ENCODE results near the gene PYY. TPM values are rescaled to one million over a fixed set of nuclear protein-coding genes. Genes with fewer than 3 reads are reported as not detected.
"Not testable (repeated sequence)": the region's sequence is repeated elsewhere in the genome, so short reads cannot be mapped to it uniquely, and the experiment has no call there.

Gene PYY
- total RNA-seq: not detected
- not detected for polyA plus RNA-seq
- total RNA-seq: 0 to 0.37 (median 0) reads per million in 6 experiments

GRCh38 chr17:43953746-43954145 is at the start of gene PYY:
Gene PYY, minus strand, starts transcription at chr17:43953940. Its CDS starts 457 bp downstream, at chr17:43953483.
- Mint-ChIP-seq H3K36me3 (no peaks in the 10 kb centered on the region), H3K9me3 (no peaks in the 10 kb centered on the region), H3K27ac (peak within 1 kb of the TSS in 1 of 10 donors; percentile 25), H3K4me1 (peaks cover 2 to 10% (median 4%) of the 10 kb centered on the region in 4 donors), H3K27me3 (peaks cover 19 to 65% (median 40%) of the 10 kb centered on the region in 5 donors), H3K4me3 (peak within 1 kb of the TSS in 6 of 10 donors; percentile 20 to 50 (median 28))
- DNase-seq (no peak), ATAC-seq (no peak)
- POLR2A ChIA-PET: no interaction called here

DNA sequence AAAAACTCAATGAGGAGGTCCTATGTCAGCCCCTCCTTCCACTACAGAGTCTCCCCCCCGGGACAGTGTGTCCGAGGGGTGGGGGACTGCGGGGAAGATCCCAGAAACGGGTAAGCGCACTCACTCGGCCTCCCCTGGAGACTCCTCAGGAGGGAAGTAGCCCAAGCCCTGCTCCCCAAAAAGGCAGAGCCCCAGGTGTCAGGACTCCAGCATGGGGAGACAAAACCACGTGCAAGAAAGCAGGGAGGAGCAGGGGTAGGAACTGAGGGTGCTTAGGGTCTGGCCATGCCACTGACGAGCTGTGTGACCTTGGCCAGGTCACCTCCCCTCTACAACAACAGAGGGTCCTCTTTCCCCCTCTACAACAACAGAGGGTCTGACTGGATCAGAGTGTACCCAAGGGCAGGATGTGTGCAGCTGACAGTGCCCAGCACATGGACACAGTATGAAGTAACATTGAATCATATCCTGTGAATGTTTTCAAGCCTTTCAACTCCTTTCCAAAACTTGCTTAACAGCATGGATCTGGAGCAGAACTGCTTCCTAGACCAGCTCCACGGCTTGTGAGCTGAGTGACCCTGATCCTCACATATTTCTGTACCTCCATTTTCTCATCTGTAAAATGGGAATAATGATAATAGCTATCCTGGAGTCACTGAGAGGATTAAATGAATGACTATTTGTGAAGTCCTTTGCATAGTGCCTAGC is 48.6 kb upstream of the PYY start:
- Mint-ChIP-seq H3K36me3 (no peaks in the 10 kb centered on the region), H3K4me3 (peak overlapping the region in 1 of 10 donors; percentile 19), H3K27me3 (peaks cover 2 to 10% (median 8%) of the 10 kb centered on the region in 5 donors), H3K9me3 (no peaks in the 10 kb centered on the region), H3K4me1 (peaks cover 6 to 19% (median 14%) of the 10 kb centered on the region in 4 donors), H3K27ac (peak overlapping the region in 1 of 10 donors; percentile 17)
- POLR2A ChIA-PET: interaction anchor here (1.4 kb wide), 1 partner anchor 24 kb away, joined by 3 read pairs; no protein-coding TSS in a partner anchor
- DNase-seq (no peak), ATAC-seq (no peak)

- no peak overlapping the region for H3K4me3 Mint-ChIP-seq
- peaks cover 4 to 14% (median 8%) of the 10 kb centered on the region in 4 donors for H3K4me1 Mint-ChIP-seq
- POLR2A ChIA-PET: interaction anchor here (1.4 kb wide), 1 partner anchor 25 kb away, joined by 3 read pairs; no protein-coding TSS in a partner anchor
These were observed 47.8 kb upstream of the PYY start for GRCh38 chr17:44001461-44001920.

GRCh38 chr17:44000871-44001460 is 47.2 kb upstream of the PYY start:
- Mint-ChIP-seq H3K4me1 (peaks cover under 1 to 9% (median 3%) of the 10 kb centered on the region in 4 donors), H3K36me3 (no peaks in the 10 kb centered on the region), H3K27me3 (peaks cover 2 to 13% (median 9%) of the 10 kb centered on the region in 5 donors), H3K9me3 (no peaks in the 10 kb centered on the region), H3K4me3 (no peak overlapping the region), H3K27ac (no peak overlapping the region)
- no peak for ATAC-seq
- POLR2A ChIA-PET: interaction anchor here (0.7 kb wide), 1 partner anchor 74 kb away, joined by 6 read pairs; no protein-coding TSS in a partner anchor
- DNase-seq: no peak

More at GRCh38 chr17:44001461-44001920, 47.8 kb upstream of the PYY start:
- Mint-ChIP-seq H3K9me3 (no peaks in the 10 kb centered on the region), H3K27me3 (peaks cover 2 to 11% (median 8%) of the 10 kb centered on the region in 5 donors), H3K27ac (peak overlapping the region in 1 of 10 donors; percentile 45), H3K36me3 (no peaks in the 10 kb centered on the region)
- DNase-seq (no peak), ATAC-seq (no peak)

GRCh38 chr17:44000141-44000860 is 46.6 kb upstream of the PYY start:
- H3K9me3 Mint-ChIP-seq: no peaks in the 10 kb centered on the region
- H3K4me3 Mint-ChIP-seq: no peak overlapping the region
- POLR2A ChIA-PET: interaction anchor here (0.5 to 0.7 kb wide), 2 partner anchors 74 to 746 kb away, joined by 6 to 7 read pairs; no protein-coding TSS in a partner anchor
- DNase-seq (no peak), ATAC-seq (no peak)
- H3K27ac Mint-ChIP-seq: peak overlapping the region in 1 of 10 donors; percentile 42
- peaks cover 3 to 18% (median 9%) of the 10 kb centered on the region in 5 donors for H3K27me3 Mint-ChIP-seq
- H3K36me3 Mint-ChIP-seq: no peaks in the 10 kb centered on the region
- H3K4me1 Mint-ChIP-seq: peaks cover 0 to 6% (median under 1%) of the 10 kb centered on the region in 4 donors

GRCh38 chr17:43999024-43999423 is 45.3 kb upstream of the PYY start:
- POLR2A ChIA-PET: no interaction called here
- H3K4me1 Mint-ChIP-seq: peaks cover 0 to 3% (median 2%) of the 10 kb centered on the region in 4 donors
- ATAC-seq (no peak), DNase-seq (no peak)
- H3K27me3 Mint-ChIP-seq: peaks cover 6 to 28% (median 13%) of the 10 kb centered on the region in 5 donors
- H3K27ac Mint-ChIP-seq: no peak overlapping the region
- H3K4me3 Mint-ChIP-seq: no peak overlapping the region
- no peaks in the 10 kb centered on the region for H3K9me3 Mint-ChIP-seq
- no peaks in the 10 kb centered on the region for H3K36me3 Mint-ChIP-seq

DNA sequence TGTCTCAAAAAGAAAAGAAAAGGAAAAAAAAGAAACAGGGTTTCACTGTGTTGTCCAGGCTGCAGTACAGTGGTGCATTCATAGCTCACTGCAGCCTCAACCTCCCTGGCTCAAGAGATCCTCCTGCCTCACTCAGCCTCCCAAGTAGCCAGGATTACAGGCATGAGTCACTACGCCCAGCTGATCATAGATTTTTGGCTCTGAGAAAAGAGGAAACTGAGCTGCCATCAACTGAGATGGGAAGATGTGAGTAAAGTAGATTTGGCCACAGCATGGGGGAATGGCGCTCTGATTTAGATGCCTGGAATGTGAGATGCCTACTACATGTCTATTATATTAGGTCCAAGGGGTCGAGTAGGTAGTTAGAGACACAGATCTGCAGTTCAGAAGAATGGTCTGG is 44.8 kb upstream of the PYY start:
- POLR2A ChIA-PET: no interaction called here

DNA sequence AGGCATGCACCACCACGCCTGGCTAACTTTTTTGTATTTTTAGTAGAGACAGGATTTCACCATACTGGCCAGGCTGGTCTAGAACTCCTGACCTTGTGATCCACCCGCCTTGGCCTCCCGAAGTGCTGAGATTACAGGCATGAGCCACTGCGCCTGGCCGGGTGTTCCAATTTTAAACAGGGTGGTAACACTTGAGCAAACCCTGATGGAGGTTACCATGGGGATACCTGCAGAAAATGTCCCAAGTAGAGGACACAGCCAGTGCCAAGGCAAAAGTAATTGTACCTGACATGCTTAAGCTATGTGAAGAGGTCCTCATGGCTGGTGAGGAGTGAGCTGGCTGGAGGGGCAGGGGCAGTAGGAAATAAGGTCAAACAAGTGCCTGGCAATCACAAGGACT is 43.4 kb upstream of the PYY start:
- H3K4me1 Mint-ChIP-seq, POLR2A ChIA-PET, DNase-seq, H3K36me3 Mint-ChIP-seq, H3K9me3 Mint-ChIP-seq, ATAC-seq, H3K27ac Mint-ChIP-seq, H3K4me3 Mint-ChIP-seq: not testable (repeated sequence)
- H3K27me3 Mint-ChIP-seq: peaks cover 6 to 29% (median 15%) of the 10 kb centered on the region in 5 donors

More for the DNA sequence above, 44.8 kb upstream of the PYY start:
- DNase-seq: no peak
- peaks cover 0 to 2% (median 2%) of the 10 kb centered on the region in 4 donors for H3K4me1 Mint-ChIP-seq
- H3K36me3 Mint-ChIP-seq: no peaks in the 10 kb centered on the region
- no peak overlapping the region for H3K27ac Mint-ChIP-seq
- peaks cover 6 to 29% (median 13%) of the 10 kb centered on the region in 5 donors for H3K27me3 Mint-ChIP-seq
- no peak for ATAC-seq
- no peaks in the 10 kb centered on the region for H3K9me3 Mint-ChIP-seq
- H3K4me3 Mint-ChIP-seq: no peak overlapping the region

DNA sequence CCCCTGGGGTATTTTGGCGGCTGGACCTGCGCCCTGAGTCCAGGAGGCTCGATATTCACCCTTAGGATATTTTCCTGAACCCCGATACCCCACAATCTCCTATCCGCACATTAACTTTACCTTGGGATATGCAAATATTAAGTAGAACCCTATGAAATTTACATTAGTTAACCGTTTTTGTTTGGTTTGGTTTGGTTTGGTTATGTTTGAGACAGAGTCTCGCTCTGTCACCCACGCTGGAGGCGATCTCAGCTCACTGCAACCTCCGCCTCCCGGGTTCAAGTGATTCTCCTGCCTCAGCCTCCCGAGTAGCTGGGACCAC is 41.4 kb upstream of the PYY start:
- H3K4me3 Mint-ChIP-seq: peak overlapping the region in 1 of 10 donors; percentile 52
- no peak for DNase-seq
- H3K4me1 Mint-ChIP-seq: peaks cover 0 to 2% (median 2%) of the 10 kb centered on the region in 4 donors
- peaks cover 6 to 29% (median 15%) of the 10 kb centered on the region in 5 donors for H3K27me3 Mint-ChIP-seq
- no peaks in the 10 kb centered on the region for H3K9me3 Mint-ChIP-seq
- no peak for ATAC-seq
- H3K36me3 Mint-ChIP-seq: no peaks in the 10 kb centered on the region
- H3K27ac Mint-ChIP-seq: peak overlapping the region in 1 of 10 donors; percentile 24
- POLR2A ChIA-PET: no interaction called here

- Mint-ChIP-seq H3K9me3 (no peaks in the 10 kb centered on the region), H3K4me3 (peak overlapping the region in 5 of 10 donors; percentile 14 to 62 (median 26)), H3K36me3 (no peaks in the 10 kb centered on the region), H3K27ac (no peak overlapping the region), H3K4me1 (peaks cover 0 to 2% (median 2%) of the 10 kb centered on the region in 4 donors), H3K27me3 (peaks cover 6 to 30% (median 15%) of the 10 kb centered on the region in 5 donors)
- DNase-seq (peak; percentile 56 to 78 (median 67)), ATAC-seq (peak; percentile 94 to 98)
- POLR2A ChIA-PET: no interaction called here
These were observed 40.8 kb upstream of the PYY start for GRCh38 chr17:43994272-43995149.

GRCh38 chr17:43992641-43993040 is 38.9 kb upstream of the PYY start:
- H3K4me3 Mint-ChIP-seq: no peak overlapping the region
- peaks cover 0 to 2% (median 2%) of the 10 kb centered on the region in 4 donors for H3K4me1 Mint-ChIP-seq
- DNase-seq: no peak
- H3K27me3 Mint-ChIP-seq: peaks cover 6 to 33% (median 14%) of the 10 kb centered on the region in 5 donors
- no peak overlapping the region for H3K27ac Mint-ChIP-seq
- no peaks in the 10 kb centered on the region for H3K9me3 Mint-ChIP-seq
- POLR2A ChIA-PET: no interaction called here
- no peaks in the 10 kb centered on the region for H3K36me3 Mint-ChIP-seq
- no peak for ATAC-seq

DNA sequence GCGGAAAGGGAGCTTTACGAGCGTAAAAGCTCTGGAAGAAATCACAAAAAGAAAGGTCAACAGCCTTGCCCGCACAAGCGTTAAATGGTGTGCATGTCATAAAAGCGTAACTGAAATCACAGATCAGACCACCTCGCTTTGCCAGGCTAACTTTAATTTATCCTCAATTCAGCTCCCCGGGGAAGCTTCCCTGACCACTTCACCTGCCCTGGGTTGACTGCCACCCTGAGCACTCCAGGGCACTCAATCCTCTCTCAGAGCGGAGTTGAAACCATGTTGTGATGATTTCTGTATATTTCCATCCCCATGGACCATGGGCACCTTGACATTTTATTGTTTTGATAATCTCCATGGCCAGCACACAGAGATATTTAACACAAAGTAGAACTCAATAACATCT is 34.6 kb upstream of the PYY start:
- DNase-seq (no peak), ATAC-seq (no peak)
- POLR2A ChIA-PET: no interaction called here
- H3K27ac Mint-ChIP-seq: no peak overlapping the region
- no peaks in the 10 kb centered on the region for H3K9me3 Mint-ChIP-seq
- H3K36me3 Mint-ChIP-seq: no peaks in the 10 kb centered on the region
- peaks cover 0 to 2% (median 1%) of the 10 kb centered on the region in 4 donors for H3K4me1 Mint-ChIP-seq
- H3K27me3 Mint-ChIP-seq: peaks cover 3 to 41% (median 30%) of the 10 kb centered on the region in 5 donors
- no peak overlapping the region for H3K4me3 Mint-ChIP-seq

Data from naive thymus-derived CD8-positive, alpha-beta T cell (primary cell).